ENCODE data around the gene SUMO3.
A peak's percentile ranks its signal among the peaks of the same experiment; 100 is the strongest.

SUMO3 gene

GRCh38 chr21:44829507-44830092, 11.7 kb upstream of the SUMO3 start:
- WGBS (ENCODE audit: insufficient coverage, insufficient read length): no CpG with 5 or more reads among the region's 2 CpGs
- Histone ChIP-seq H3K27ac (ENCODE audit: low read length) (no peak overlapping the region), H3K9me3 (ENCODE audit: control insufficient read depth, insufficient read depth, low read length) (no peaks in the 10 kb centered on the region; the same call in 1 of the 2 replicates), H3K4me1 (ENCODE audit: control insufficient read depth, insufficient read depth, low read length) (no peaks in the 10 kb centered on the region), H3K27me3 (ENCODE audit: control insufficient read depth, insufficient read depth, low read length) (no peaks in the 10 kb centered on the region), H3K4me3 (ENCODE audit: low read length) (no peak overlapping the region), H3K36me3 (ENCODE audit: control insufficient read depth, insufficient read depth, low read length) (no peaks in the 10 kb centered on the region)
- DNase-seq (ENCODE audit: low read depth, low spot score): no peak

GRCh38 chr21:44828362-44829056, 10.6 kb upstream of the SUMO3 start:
- no peak overlapping the region for H3K4me3 ChIP-seq (ENCODE audit: low read length)
- H3K27ac ChIP-seq (ENCODE audit: low read length): no peak overlapping the region
- H3K36me3 ChIP-seq (ENCODE audit: control insufficient read depth, insufficient read depth, low read length): no peaks in the 10 kb centered on the region
- no peak for DNase-seq (ENCODE audit: low read depth, low spot score)
- H3K4me1 ChIP-seq (ENCODE audit: control insufficient read depth, insufficient read depth, low read length): no peaks in the 10 kb centered on the region
- H3K9me3 ChIP-seq (ENCODE audit: control insufficient read depth, insufficient read depth, low read length): no peaks in the 10 kb centered on the region; the same call in 1 of the 2 replicates
- WGBS (ENCODE audit: insufficient coverage, insufficient read length): no CpG with 5 or more reads among the region's 4 CpGs
- no peaks in the 10 kb centered on the region for H3K27me3 ChIP-seq (ENCODE audit: control insufficient read depth, insufficient read depth, low read length)

GRCh38 chr21:44823179-44823660, 5.4 kb upstream of the SUMO3 start:
- H3K4me1 ChIP-seq (ENCODE audit: control insufficient read depth, insufficient read depth, low read length): peaks cover 3% of the 10 kb centered on the region; the same call in 1 of the 2 replicates
- no peak for DNase-seq (ENCODE audit: low read depth, low spot score)
- H3K9me3 ChIP-seq (ENCODE audit: control insufficient read depth, insufficient read depth, low read length): peaks cover 4% of the 10 kb centered on the region
- H3K27ac ChIP-seq (ENCODE audit: low read length): no peak overlapping the region
- H3K36me3 ChIP-seq (ENCODE audit: control insufficient read depth, insufficient read depth, low read length): no peaks in the 10 kb centered on the region; the same call in 1 of the 2 replicates
- no peak overlapping the region for H3K4me3 ChIP-seq (ENCODE audit: low read length)
- no CpG with 5 or more reads among the region's 1 CpG for WGBS (ENCODE audit: insufficient coverage, insufficient read length)
- no peaks in the 10 kb centered on the region for H3K27me3 ChIP-seq (ENCODE audit: control insufficient read depth, insufficient read depth, low read length)

GRCh38 chr21:44822484-44823178, 4.8 kb upstream of the SUMO3 start:
- Histone ChIP-seq H3K9me3 (ENCODE audit: control insufficient read depth, insufficient read depth, low read length) (peaks cover 4% of the 10 kb centered on the region), H3K4me3 (ENCODE audit: low read length) (no peak overlapping the region), H3K36me3 (ENCODE audit: control insufficient read depth, insufficient read depth, low read length) (no peaks in the 10 kb centered on the region; the same call in 1 of the 2 replicates), H3K27ac (ENCODE audit: low read length) (no peak overlapping the region), H3K27me3 (ENCODE audit: control insufficient read depth, insufficient read depth, low read length) (no peaks in the 10 kb centered on the region), H3K4me1 (ENCODE audit: control insufficient read depth, insufficient read depth, low read length) (peaks cover 3% of the 10 kb centered on the region; the same call in 1 of the 2 replicates)
- WGBS (ENCODE audit: insufficient coverage, insufficient read length): no CpG with 5 or more reads among the region's 5 CpGs
- DNase-seq (ENCODE audit: low read depth, low spot score): no peak

- no CpG with 5 or more reads among the region's 3 CpGs for WGBS (ENCODE audit: insufficient coverage, insufficient read length)
- Histone ChIP-seq H3K36me3 (ENCODE audit: control insufficient read depth, insufficient read depth, low read length) (no peaks in the 10 kb centered on the region; the same call in 1 of the 2 replicates), H3K9me3 (ENCODE audit: control insufficient read depth, insufficient read depth, low read length) (peaks cover 4% of the 10 kb centered on the region), H3K27ac (ENCODE audit: low read length) (no peak overlapping the region), H3K4me3 (ENCODE audit: low read length) (no peak overlapping the region), H3K4me1 (ENCODE audit: control insufficient read depth, insufficient read depth, low read length) (peaks cover 8% of the 10 kb centered on the region), H3K27me3 (ENCODE audit: control insufficient read depth, insufficient read depth, low read length) (no peaks in the 10 kb centered on the region)
- no peak for DNase-seq (ENCODE audit: low read depth, low spot score)
These were observed 3.0 kb upstream of the SUMO3 start for GRCh38 chr21:44820851-44821250.

GRCh38 chr21:44819283-44820243, 1.7 kb upstream of the SUMO3 start:
- Histone ChIP-seq H3K27me3 (ENCODE audit: control insufficient read depth, insufficient read depth, low read length) (no peaks in the 10 kb centered on the region), H3K36me3 (ENCODE audit: control insufficient read depth, insufficient read depth, low read length) (no peaks in the 10 kb centered on the region; the same call in 1 of the 2 replicates), H3K4me3 (ENCODE audit: low read length) (no peak overlapping the region), H3K9me3 (ENCODE audit: control insufficient read depth, insufficient read depth, low read length) (peaks cover 4% of the 10 kb centered on the region), H3K27ac (ENCODE audit: low read length) (no peak overlapping the region), H3K4me1 (ENCODE audit: control insufficient read depth, insufficient read depth, low read length) (peaks cover 8% of the 10 kb centered on the region)
- WGBS (ENCODE audit: insufficient coverage, insufficient read length): no CpG with 5 or more reads among the region's 33 CpGs
- no peak for DNase-seq (ENCODE audit: low read depth, low spot score)

- no peak for DNase-seq (ENCODE audit: low read depth, low spot score)
- Histone ChIP-seq H3K4me3 (ENCODE audit: low read length) (peak overlapping the region; percentile 51; the same call in 1 of the 2 replicates), H3K9me3 (ENCODE audit: control insufficient read depth, insufficient read depth, low read length) (peaks cover 4% of the 10 kb centered on the region), H3K4me1 (ENCODE audit: control insufficient read depth, insufficient read depth, low read length) (peaks cover 8% of the 10 kb centered on the region), H3K36me3 (ENCODE audit: control insufficient read depth, insufficient read depth, low read length) (peaks cover 3% of the 10 kb centered on the region; the same call in 1 of the 2 replicates), H3K27ac (ENCODE audit: low read length) (no peak overlapping the region), H3K27me3 (ENCODE audit: control insufficient read depth, insufficient read depth, low read length) (no peaks in the 10 kb centered on the region)
- no CpG with 5 or more reads among the region's 37 CpGs for WGBS (ENCODE audit: insufficient coverage, insufficient read length)
These were observed 764 bp upstream of the SUMO3 start for GRCh38 chr21:44818640-44819011.

GRCh38 chr21:44817506-44817880, 369 bp downstream of the SUMO3 start:
- H3K27me3 ChIP-seq (ENCODE audit: control insufficient read depth, insufficient read depth, low read length): no peaks in the 10 kb centered on the region
- H3K4me3 ChIP-seq (ENCODE audit: low read length): peak overlapping the region; percentile 75
- peaks cover 8% of the 10 kb centered on the region for H3K4me1 ChIP-seq (ENCODE audit: control insufficient read depth, insufficient read depth, low read length)
- no peak overlapping the region for H3K27ac ChIP-seq (ENCODE audit: low read length)
- peaks cover 3% of the 10 kb centered on the region; the same call in 1 of the 2 replicates for H3K36me3 ChIP-seq (ENCODE audit: control insufficient read depth, insufficient read depth, low read length)
- no CpG with 5 or more reads among the region's 43 CpGs for WGBS (ENCODE audit: insufficient coverage, insufficient read length)
- DNase-seq (ENCODE audit: low read depth, low spot score): peak; percentile 64
- H3K9me3 ChIP-seq (ENCODE audit: control insufficient read depth, insufficient read depth, low read length): peaks cover 4% of the 10 kb centered on the region

- no peaks in the 10 kb centered on the region for H3K27me3 ChIP-seq (ENCODE audit: control insufficient read depth, insufficient read depth, low read length)
- H3K4me1 ChIP-seq (ENCODE audit: control insufficient read depth, insufficient read depth, low read length): peaks cover 8% of the 10 kb centered on the region
- peak overlapping the region; percentile 75 for H3K4me3 ChIP-seq (ENCODE audit: low read length)
- H3K27ac ChIP-seq (ENCODE audit: low read length): no peak overlapping the region
- H3K36me3 ChIP-seq (ENCODE audit: control insufficient read depth, insufficient read depth, low read length): peaks cover 3% of the 10 kb centered on the region; the same call in 1 of the 2 replicates
- peaks cover 4% of the 10 kb centered on the region for H3K9me3 ChIP-seq (ENCODE audit: control insufficient read depth, insufficient read depth, low read length)
- DNase-seq (ENCODE audit: low read depth, low spot score): no peak
- no CpG with 5 or more reads among the region's 57 CpGs for WGBS (ENCODE audit: insufficient coverage, insufficient read length)
These were observed 929 bp downstream of the SUMO3 start for GRCh38 chr21:44816761-44817505.

All from iPS DF 6.9 (cell line).